Measurements from ENCODE around the gene TSHZ2. TPM values are rescaled to one million over a fixed set of nuclear protein-coding genes. Genes with fewer than 3 reads are reported as not detected.
A peak's percentile ranks its signal among the peaks of the same experiment; 100 is the strongest.
"Not testable (repeated sequence)": the region's sequence is repeated elsewhere in the genome, so short reads cannot be mapped to it uniquely, and the experiment has no call there.

TSHZ2 gene
- total RNA-seq, 1 experiment from 2014 or later = not detected

- DNase-seq (ENCODE audit: low spot score) = no peak
These were observed 467.5 kb downstream of the TSHZ2 start for GRCh38 chr20:53439616-53440015.

DNA sequence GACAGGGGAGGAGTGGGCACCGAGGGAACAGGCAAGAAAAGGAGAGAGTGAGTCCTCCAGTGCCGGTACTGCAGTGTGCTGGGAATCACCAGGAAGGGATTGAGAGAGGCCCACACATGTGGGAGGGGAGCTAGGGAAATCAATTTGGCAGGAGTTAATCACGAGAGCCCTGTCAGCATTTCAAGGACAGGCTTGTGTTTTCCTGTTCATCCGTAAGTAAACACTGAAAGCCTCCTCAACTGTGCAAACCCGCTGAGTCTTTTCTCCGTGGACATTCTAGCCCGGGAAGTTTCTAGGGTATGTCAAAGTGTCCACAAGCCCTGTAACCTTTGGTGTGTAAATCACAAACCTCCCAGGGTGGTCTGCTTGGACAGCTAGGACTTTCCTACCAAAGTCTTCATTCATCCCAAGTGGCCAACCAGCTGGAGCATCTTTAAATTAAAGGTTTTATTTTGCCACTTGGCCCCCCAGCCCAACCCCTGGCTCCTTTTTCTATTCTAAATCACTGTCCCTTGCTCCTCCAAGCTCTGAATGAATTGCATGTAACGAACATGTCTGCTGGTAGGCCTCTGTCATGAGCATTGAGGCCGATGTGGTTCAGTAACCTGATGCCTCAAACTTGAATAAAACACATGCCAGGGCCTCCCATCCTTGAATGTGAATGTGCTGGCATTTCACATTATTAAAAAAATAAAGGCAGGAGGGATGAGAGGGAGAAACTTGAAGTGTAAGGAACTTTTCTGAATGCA, 472.4 kb downstream of the TSHZ2 start:
- DNase-seq (ENCODE audit: low spot score) = no peak

GRCh38 chr20:53445321-53445731, 473.2 kb downstream of the TSHZ2 start:
- peak; percentile 60 for DNase-seq (ENCODE audit: low spot score)

- no peak for DNase-seq (ENCODE audit: low spot score)
These were observed 473.8 kb downstream of the TSHZ2 start for GRCh38 chr20:53445932-53446331.

DNA sequence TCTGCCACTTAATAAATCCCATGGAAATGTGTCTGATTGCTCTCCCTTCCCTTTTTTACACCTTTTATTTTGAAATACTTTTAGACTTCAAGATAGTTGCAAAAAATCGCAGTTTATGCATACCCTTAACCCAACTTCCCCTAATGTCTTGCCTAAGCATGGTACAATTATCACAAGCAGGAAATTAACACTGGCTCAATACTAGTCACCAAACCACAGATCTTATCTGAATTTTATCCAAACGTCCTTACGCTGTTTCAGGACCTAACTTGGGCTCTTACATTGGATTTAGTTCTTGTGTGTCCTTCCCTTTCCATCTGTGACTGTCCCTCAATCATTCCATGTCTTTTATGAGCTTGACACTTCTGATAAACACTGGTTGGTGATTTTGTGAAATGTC, 475.2 kb downstream of the TSHZ2 start:
- no peak for DNase-seq (ENCODE audit: low spot score)

- DNase-seq (ENCODE audit: low spot score) = no peak
These were observed 476.3 kb downstream of the TSHZ2 start for GRCh38 chr20:53448426-53448825.

GRCh38 chr20:53448875-53449274, 476.7 kb downstream of the TSHZ2 start:
- DNase-seq (ENCODE audit: low spot score) = peak; percentile 18

GRCh38 chr20:53453076-53453475, 480.9 kb downstream of the TSHZ2 start:
- no peak for DNase-seq (ENCODE audit: low spot score)

- no peak for DNase-seq (ENCODE audit: low spot score)
These were observed 482.6 kb downstream of the TSHZ2 start for GRCh38 chr20:53454675-53455276.

DNA sequence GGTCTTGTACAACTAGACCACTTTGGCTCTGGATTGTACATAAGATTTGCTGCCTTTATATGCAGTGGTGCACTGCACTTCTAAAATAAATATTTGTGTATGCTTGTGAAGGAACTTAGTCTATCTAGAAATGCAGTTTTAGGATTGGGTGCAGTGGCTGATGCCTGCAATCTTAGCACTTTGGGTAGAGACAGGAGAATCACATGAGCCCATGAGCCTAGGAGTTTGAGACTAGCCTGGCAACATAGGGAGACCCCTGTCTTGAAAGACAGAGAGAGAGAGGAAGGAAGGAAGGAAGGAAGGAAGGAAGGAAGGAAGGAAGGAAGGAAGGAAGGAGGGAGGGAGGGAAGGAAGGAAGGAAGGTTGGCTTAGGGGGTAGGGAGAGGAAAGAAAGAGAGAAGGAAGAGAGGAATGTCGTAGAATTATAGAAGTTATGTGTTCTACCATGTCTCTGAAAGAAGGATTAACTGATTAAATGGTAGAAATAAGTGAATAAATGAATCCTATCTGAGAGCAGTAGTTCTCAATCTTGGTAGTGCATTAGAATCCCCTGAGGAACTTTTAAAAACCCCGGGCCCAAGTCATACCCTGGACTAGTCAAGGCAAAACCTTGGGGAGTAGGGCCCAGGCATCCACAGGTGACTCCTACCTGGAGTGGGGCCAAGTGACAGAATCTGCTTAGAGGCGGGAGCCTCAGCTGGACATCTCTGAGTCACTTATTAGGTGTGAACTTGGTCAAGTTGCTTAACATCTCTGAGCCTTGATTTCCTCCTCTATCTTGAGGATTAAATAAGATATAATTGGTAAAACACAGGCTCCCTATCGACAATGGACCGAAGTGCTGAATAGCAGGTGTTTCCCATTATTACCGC, 491.2 kb downstream of the TSHZ2 start:
- no peak for DNase-seq (ENCODE audit: low spot score)

DNA sequence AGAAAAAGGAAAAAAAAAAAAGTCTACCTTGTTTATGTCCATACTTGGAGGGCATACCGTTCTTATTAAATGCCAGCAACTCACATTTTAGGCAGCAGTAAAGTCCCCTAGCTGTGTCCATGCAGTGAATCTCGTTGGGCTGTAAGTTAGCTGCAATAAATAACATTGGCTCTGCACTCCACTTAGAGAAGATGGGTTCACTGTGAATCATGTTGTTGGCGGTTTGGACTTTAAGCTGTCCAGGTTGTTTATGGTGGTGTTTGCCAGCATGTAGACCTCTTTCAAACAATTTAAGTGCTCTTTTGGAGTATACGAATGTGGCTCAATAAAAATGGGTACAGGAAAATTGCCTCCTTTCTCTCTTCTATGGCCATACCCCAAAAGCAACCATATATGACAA, 494.1 kb downstream of the TSHZ2 start:
- no peak for DNase-seq (ENCODE audit: low spot score)

DNA sequence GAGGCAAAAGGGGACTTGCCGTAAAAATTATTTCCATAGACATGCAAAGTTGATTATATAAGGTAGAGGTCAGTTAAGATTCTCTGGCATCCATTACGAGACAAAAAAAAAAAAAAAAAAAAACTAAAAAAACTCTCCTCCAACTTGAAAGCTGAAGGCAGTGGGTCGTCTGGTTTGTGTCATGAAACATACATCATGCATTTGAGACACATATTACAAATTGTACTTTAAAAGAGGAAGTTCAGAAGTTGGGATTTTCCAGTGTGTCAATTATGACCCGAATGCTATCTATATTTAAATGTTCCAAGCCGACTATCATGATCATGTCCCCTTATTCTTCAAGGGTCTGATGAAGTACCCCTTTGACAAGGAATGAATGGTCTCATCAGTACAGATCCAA, 496.4 kb downstream of the TSHZ2 start:
- DNase-seq (ENCODE audit: low spot score) = no peak

DNA sequence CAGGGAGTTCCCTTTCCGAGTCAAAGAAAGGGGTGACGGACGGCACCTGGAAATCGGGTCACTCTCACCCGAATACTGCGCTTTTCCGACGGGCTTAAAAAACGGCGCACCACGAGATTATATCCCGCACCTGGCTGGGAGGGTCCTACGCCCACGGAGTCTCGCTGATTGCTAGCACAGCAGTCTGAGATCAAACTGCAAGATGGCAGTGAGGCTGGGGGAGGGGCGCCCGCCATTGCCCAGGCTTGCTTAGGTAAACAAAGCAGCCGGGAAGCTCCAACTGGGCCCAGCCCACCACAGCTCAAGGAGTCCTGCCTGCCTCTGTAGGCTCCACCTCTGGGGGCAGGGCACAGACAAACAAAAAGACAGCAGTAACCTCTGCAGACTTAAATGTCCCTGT, 500.7 kb downstream of the TSHZ2 start:
- DNase-seq (ENCODE audit: low spot score) = not testable (repeated sequence)

- DNase-seq (ENCODE audit: low spot score) = no peak
These were observed 508.8 kb downstream of the TSHZ2 start for GRCh38 chr20:53480913-53481312.

GRCh38 chr20:53487461-53488200, 515.5 kb downstream of the TSHZ2 start:
- DNase-seq (ENCODE audit: low spot score) = no peak

DNA sequence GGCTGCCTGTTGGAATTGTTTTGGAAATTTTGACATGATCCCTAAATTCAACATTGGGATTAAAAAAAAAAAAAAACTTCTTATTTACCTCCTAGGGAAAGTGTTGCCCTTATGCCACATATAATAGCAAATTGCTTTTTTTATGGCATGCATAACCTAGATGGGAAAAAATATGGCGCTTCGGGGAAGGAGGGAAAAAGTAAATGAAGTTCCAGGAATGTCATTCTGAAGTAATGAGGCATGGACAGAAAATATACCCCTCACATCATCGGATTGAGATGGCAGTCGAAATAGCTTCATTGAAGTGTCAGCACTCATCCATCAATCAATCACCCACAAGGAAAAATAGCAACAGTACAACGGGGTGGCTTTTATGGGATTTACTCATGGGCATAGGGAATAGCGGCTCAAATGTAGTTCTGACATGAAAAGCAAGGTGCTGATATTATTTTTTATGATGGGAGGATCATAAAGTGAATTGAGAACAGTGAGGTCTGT, 516.7 kb downstream of the TSHZ2 start:
- no peak for DNase-seq (ENCODE audit: low spot score)

GRCh38 chr20:53489528-53489927, 517.4 kb downstream of the TSHZ2 start:
- no peak for DNase-seq (ENCODE audit: low spot score)

- DNase-seq (ENCODE audit: low spot score) = no peak
These were observed 518.5 kb downstream of the TSHZ2 start for GRCh38 chr20:53490620-53491019.

DNA sequence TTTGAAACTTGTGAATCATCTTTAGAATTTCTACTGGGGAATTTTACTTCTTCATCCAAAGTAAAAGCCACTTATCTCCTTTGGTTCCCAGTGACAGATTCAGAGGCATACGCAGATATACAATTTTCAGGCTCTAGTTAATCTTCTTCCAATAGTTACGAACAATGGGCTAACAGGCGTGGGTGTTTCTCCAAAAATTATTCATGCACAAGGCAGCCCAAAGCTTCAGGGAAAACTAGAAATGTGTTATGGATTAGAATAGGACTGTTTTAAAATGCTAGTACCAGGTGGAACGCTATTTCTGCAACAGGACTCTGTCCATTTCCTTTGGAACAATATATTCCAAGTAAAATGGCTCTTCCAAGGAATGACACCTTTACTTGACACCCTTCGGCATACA, 519.3 kb downstream of the TSHZ2 start:
- DNase-seq (ENCODE audit: low spot score) = no peak

GRCh38 chr20:53492212-53492611, 520.1 kb downstream of the TSHZ2 start:
- DNase-seq (ENCODE audit: low spot score) = no peak

GRCh38 chr20:53493311-53493857, 521.2 kb downstream of the TSHZ2 start:
- no peak for DNase-seq (ENCODE audit: low spot score)
